ENCODE data around the gene PARD3. TPM values are rescaled to one million over a fixed set of nuclear protein-coding genes. Genes with fewer than 3 reads are reported as not detected.

Gene PARD3
- total and polyA plus RNA-seq, 2 donors (not counting 3 experiments of a cell fraction or from before 2014, with no cell fraction given) = 7.3 to 24.1 TPM

DNA sequence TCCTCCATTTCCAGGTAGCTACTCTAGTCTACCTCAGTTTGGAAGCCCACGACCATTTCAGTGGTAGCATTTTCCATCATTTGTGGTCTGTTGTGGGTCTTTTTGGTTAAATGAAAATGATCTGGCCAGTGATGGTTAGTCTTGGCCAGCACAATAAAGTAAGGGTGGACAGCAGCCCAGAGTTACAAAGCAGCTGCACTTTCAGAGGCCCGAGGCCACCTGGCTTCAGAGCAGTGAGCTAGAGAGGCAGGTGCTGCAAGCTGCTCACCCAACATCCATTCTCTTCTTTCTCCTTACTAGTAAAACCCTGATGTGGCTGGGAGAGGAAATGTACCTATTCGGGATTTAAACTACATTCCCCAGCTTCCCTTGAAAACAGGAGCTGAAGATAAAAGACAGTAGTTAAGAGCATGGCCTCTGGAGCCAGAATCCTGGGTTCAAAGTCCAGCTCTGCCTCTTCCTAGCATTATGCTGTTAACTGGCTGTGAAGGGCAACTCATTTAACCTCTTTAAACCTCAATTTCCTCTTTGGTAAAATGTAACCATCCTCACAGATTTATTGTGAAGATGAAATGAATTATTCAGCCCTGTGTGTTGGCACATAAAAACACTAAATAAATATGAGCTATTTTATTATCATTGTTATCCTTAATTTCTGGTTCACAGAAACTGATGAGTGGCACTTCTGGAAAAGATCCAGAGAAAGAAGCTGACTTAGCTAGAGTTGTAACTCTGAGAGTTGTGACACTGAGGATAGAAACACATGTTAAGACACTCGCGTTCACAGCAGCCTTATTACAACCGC, 517.4 kb downstream of the PARD3 start:
- Histone ChIP-seq H3K27me3 (ENCODE audit: control insufficient read depth in 2 of 2, insufficient read depth in 2 of 2, low read length in 2 of 2) (no peaks in the 10 kb centered on the region), H3K36me3 (ENCODE audit: control insufficient read depth in 2 of 2, extremely low read depth in 1 of 2, insufficient read depth in 2 of 2, low read length in 2 of 2) (no peaks in the 10 kb centered on the region), H3K27ac (ENCODE audit: insufficient read depth, low read depth, low read length) (no peak overlapping the region), H3K79me2 (ENCODE audit: control insufficient read depth, insufficient read depth, low read length) (no peaks in the 10 kb centered on the region), H3K9me3 (replicated peaks; ENCODE audit: control insufficient read depth, insufficient read depth, low read length) (no peaks in the 10 kb centered on the region), H3K9ac (replicated peaks; ENCODE audit: extremely low read depth, insufficient read depth, low read length) (no peak overlapping the region), H2AFZ (ENCODE audit: low read depth, low read length) (no peak overlapping the region), H4K20me1 (replicated peaks; ENCODE audit: control insufficient read depth, extremely low read depth, insufficient read depth, low read length) (no peaks in the 10 kb centered on the region), H3K4me3 (replicated peaks in 1 of 3; ENCODE audit: insufficient read depth in 1 of 3, low read depth in 1 of 3, low read length in 3 of 3) (no peak overlapping the region), H3K4me1 (ENCODE audit: control insufficient read depth, extremely low read depth, insufficient read depth, low read length) (peaks cover 15% of the 10 kb centered on the region), H3K9me1 (replicated peaks; ENCODE audit: control insufficient read depth, extremely low read depth, insufficient read depth, low read length) (no peaks in the 10 kb centered on the region), H3K4me2 (ENCODE audit: insufficient read depth, low read length) (no peak overlapping the region)
- DNase-seq (ENCODE audit: low read depth, low spot score) (no peak), FAIRE-seq (no peak)
- intact Hi-C loops (cut with micrococcal nuclease) (no loop called here), dilution Hi-C loops (cut with MboI; ENCODE audit: extremely low pct_ligation_motif_present, low sequenced_read_pairs) (no loop called here)
- POLR2A ChIA-PET = no interaction called here
- CTCF ChIA-PET = interaction anchor here (0.9 kb wide), 2 partner anchors 10 to 16 kb away, joined by 3 to 5 read pairs; no protein-coding TSS in a partner anchor
- TF ChIP-seq POLR2A (IDR thresholded peaks at IDR 0.05; ENCODE audit: low read depth, low read length) (no peak), MYC (IDR thresholded peaks at IDR 0.05; ENCODE audit: low read depth, low read length) (no peak), GATA2 (IDR thresholded peaks at IDR 0.05; ENCODE audit: insufficient read depth, insufficient read length, low read depth, low read length) (no peak), JUN (IDR thresholded peaks at IDR 0.05; ENCODE audit: borderline replicate concordance, insufficient read depth, insufficient read length, low read depth) (no peak), FOS (IDR thresholded peaks at IDR 0.05; ENCODE audit: borderline replicate concordance, insufficient read depth, low read length) (no peak), POLR2AphosphoS5 (IDR thresholded peaks at IDR 0.05; ENCODE audit: insufficient read depth, low read depth, low read length) (no peak), EZH2 (IDR thresholded peaks at IDR 0.05; ENCODE audit: borderline replicate concordance, low read depth, low read length, severe bottlenecking) (no peak)
- TF ChIP-seq, protein P1, sequence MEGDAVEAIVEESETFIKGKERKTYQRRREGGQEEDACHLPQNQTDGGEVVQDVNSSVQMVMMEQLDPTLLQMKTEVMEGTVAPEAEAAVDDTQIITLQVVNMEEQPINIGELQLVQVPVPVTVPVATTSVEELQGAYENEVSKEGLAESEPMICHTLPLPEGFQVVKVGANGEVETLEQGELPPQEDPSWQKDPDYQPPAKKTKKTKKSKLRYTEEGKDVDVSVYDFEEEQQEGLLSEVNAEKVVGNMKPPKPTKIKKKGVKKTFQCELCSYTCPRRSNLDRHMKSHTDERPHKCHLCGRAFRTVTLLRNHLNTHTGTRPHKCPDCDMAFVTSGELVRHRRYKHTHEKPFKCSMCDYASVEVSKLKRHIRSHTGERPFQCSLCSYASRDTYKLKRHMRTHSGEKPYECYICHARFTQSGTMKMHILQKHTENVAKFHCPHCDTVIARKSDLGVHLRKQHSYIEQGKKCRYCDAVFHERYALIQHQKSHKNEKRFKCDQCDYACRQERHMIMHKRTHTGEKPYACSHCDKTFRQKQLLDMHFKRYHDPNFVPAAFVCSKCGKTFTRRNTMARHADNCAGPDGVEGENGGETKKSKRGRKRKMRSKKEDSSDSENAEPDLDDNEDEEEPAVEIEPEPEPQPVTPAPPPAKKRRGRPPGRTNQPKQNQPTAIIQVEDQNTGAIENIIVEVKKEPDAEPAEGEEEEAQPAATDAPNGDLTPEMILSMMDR (IDR thresholded peaks at IDR 0.05; ENCODE audit: extremely low read depth in 1 of 2, insufficient read depth in 1 of 2, low read depth in 1 of 2, low read length in 2 of 2) = no peak
- TF ChIP-seq, protein P2, sequence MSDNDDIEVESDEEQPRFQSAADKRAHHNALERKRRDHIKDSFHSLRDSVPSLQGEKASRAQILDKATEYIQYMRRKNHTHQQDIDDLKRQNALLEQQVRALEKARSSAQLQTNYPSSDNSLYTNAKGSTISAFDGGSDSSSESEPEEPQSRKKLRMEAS (IDR thresholded peaks at IDR 0.05; ENCODE audit: insufficient read depth, insufficient read length) = no peak
- no TSS peak for BruUV-seq (replicated peaks)
